ENCODE results near the gene ZBTB24. TPM values are rescaled to one million over a fixed set of nuclear protein-coding genes. Genes with fewer than 3 reads are reported as not detected.

The ZBTB24 gene
- total RNA-seq, 1 donor from 2014 or later, result 11.4 TPM

GRCh38 chr6:109507490-109508072 lies 24.6 kb upstream of the ZBTB24 start:
- Mint-ChIP-seq H3K9me3 (ENCODE audit: low read depth) (no peaks in the 10 kb centered on the region), H3K36me3 (ENCODE audit: insufficient read depth) (no peaks in the 10 kb centered on the region), H3K27ac (no peak overlapping the region), H3K4me1 (ENCODE audit: low read depth) (peaks cover 7% of the 10 kb centered on the region), H3K27me3 (no peaks in the 10 kb centered on the region), H3K4me3 (ENCODE audit: low read depth) (no peak overlapping the region)
- no peak for TF ChIP-seq CTCF (IDR thresholded peaks at IDR 0.05; ENCODE audit: unreplicated experiment)
- no peak for DNase-seq (ENCODE audit: low spot score, unreplicated experiment)

GRCh38 chr6:109506841-109507240 lies 23.8 kb upstream of the ZBTB24 start:
- Mint-ChIP-seq H3K9me3 (ENCODE audit: low read depth) (no peaks in the 10 kb centered on the region), H3K27ac (no peak overlapping the region), H3K4me3 (ENCODE audit: low read depth) (no peak overlapping the region), H3K4me1 (ENCODE audit: low read depth) (peaks cover 7% of the 10 kb centered on the region), H3K27me3 (no peaks in the 10 kb centered on the region), H3K36me3 (ENCODE audit: insufficient read depth) (no peaks in the 10 kb centered on the region)
- no peak for TF ChIP-seq CTCF (IDR thresholded peaks at IDR 0.05; ENCODE audit: unreplicated experiment)
- no peak for DNase-seq (ENCODE audit: low spot score, unreplicated experiment)

GRCh38 chr6:109506314-109506713 lies 23.3 kb upstream of the ZBTB24 start:
- no peak overlapping the region for H3K27ac Mint-ChIP-seq
- H3K27me3 Mint-ChIP-seq, result no peaks in the 10 kb centered on the region
- H3K4me3 Mint-ChIP-seq (ENCODE audit: low read depth), result no peak overlapping the region
- no peaks in the 10 kb centered on the region for H3K9me3 Mint-ChIP-seq (ENCODE audit: low read depth)
- TF ChIP-seq CTCF (IDR thresholded peaks at IDR 0.05; ENCODE audit: unreplicated experiment), result no peak
- DNase-seq (ENCODE audit: low spot score, unreplicated experiment), result no peak
- H3K36me3 Mint-ChIP-seq (ENCODE audit: insufficient read depth), result no peaks in the 10 kb centered on the region
- H3K4me1 Mint-ChIP-seq (ENCODE audit: low read depth), result peaks cover 7% of the 10 kb centered on the region

- Mint-ChIP-seq H3K4me1 (ENCODE audit: low read depth) (peaks cover 9% of the 10 kb centered on the region), H3K27ac (peak overlapping the region; percentile 8), H3K4me3 (ENCODE audit: low read depth) (no peak overlapping the region), H3K9me3 (ENCODE audit: low read depth) (no peaks in the 10 kb centered on the region), H3K36me3 (ENCODE audit: insufficient read depth) (no peaks in the 10 kb centered on the region), H3K27me3 (no peaks in the 10 kb centered on the region)
- no peak for DNase-seq (ENCODE audit: low spot score, unreplicated experiment)
- no peak for TF ChIP-seq CTCF (IDR thresholded peaks at IDR 0.05; ENCODE audit: unreplicated experiment)
These were observed 20.6 kb upstream of the ZBTB24 start for GRCh38 chr6:109503327-109504224.

GRCh38 chr6:109498936-109499335 lies 15.9 kb upstream of the ZBTB24 start:
- no peak for DNase-seq (ENCODE audit: low spot score, unreplicated experiment)
- H3K4me1 Mint-ChIP-seq (ENCODE audit: low read depth), result peaks cover 4% of the 10 kb centered on the region
- TF ChIP-seq CTCF (IDR thresholded peaks at IDR 0.05; ENCODE audit: unreplicated experiment), result no peak
- H3K27ac Mint-ChIP-seq, result no peak overlapping the region
- peaks cover 3% of the 10 kb centered on the region for H3K27me3 Mint-ChIP-seq
- H3K36me3 Mint-ChIP-seq (ENCODE audit: insufficient read depth), result no peaks in the 10 kb centered on the region
- no peak overlapping the region for H3K4me3 Mint-ChIP-seq (ENCODE audit: low read depth)
- H3K9me3 Mint-ChIP-seq (ENCODE audit: low read depth), result no peaks in the 10 kb centered on the region

Data from progenitor cell of endocrine pancreas (in vitro differentiated cells).